Measurements from ENCODE around the gene TCHH.
A peak's percentile ranks its signal among the peaks of the same experiment; 100 is the strongest.
"Not testable (repeated sequence)": the region's sequence is repeated elsewhere in the genome, so short reads cannot be mapped to it uniquely, and the experiment has no call there.

TCHH gene

GRCh38 chr1:152112101-152112884, 3.0 kb downstream of the TCHH start:
- DNase-seq (ENCODE audit: low read depth): no peak

- DNase-seq (ENCODE audit: low read depth): peak; percentile 54
Observed at GRCh38 chr1:152111515-152111968, 3.7 kb downstream of the TCHH start.

DNA sequence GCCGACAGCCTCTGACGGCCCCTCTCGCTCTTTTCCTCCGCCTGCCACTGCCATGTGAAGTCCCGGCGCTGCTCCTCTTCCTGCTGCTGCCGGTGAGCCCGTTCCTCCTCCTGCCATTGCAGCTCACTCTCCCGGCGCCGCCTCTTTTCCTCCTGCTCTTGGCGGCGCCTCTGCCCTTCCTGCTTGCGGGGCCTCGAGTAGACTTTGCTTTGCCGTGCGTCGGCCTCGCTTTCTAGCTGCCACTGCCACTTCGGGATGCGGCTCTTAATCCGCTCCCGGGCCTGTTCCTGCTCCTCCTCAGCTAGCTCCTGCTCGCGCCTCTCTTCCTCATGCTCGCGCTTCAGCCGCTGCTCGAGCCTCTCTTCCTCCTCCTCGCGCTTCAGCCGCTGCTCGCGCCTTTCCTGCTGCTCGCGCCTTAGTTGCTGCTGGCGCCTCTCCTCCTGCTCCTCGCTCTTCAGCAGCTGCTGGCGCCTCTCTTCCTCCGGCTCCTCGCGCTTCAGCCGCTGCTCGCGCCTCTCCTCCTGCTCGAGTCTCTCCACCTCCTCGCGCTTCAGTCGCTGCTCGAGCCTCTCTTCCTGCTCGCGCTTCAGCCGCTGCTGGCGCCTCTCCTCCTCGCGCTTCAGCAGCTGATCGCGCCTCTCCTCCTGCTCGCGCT, 4.3 kb downstream of the TCHH start:
- no peak for DNase-seq (ENCODE audit: low read depth)

GRCh38 chr1:152110365-152110859, 4.8 kb downstream of the TCHH start:
- no peak for DNase-seq (ENCODE audit: low read depth)

DNA sequence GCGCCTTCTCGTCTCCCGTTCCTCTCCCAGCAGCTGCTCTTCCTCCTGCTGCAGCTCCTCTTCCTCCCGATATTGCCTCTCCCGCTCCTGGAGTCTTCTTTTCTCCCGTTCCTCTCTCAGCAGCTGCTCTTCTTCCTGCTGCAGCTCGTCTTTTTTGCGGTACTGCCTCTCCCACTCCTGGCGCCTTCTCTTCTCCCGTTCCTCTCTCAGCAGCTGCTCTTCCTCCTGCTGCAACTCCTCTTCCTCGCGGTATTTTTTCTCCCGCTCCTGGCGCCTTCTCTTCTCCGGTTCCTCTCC, 5.3 kb downstream of the TCHH start:
- DNase-seq (ENCODE audit: low read depth): no peak

- no peak for DNase-seq (ENCODE audit: low read depth)
Observed at GRCh38 chr1:152109231-152109997, 5.8 kb downstream of the TCHH start.

DNA sequence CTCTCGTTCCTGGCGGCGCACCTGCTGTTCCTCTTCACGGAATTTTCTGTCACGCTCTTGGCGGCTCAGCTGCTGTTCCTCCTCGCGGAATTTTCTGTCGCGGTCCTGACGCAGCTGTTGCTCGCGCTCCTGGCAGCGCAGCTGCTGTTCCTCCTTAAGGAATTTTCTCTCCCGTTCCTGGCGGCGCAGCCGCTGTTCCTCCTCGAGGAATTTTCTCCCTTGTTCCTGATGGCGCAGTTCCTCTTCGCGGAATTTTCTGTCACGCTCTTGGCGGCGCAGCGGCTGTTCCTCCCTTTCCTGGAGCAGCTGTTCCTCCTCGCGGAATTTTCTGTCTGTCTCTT, 6.4 kb downstream of the TCHH start:
- no peak for DNase-seq (ENCODE audit: low read depth)

GRCh38 chr1:152107984-152108881, 7.0 kb downstream of the TCHH start:
- no peak for DNase-seq (ENCODE audit: low read depth)

GRCh38 chr1:152107031-152107983, 7.9 kb downstream of the TCHH start:
- no peak for DNase-seq (ENCODE audit: low read depth)

DNA sequence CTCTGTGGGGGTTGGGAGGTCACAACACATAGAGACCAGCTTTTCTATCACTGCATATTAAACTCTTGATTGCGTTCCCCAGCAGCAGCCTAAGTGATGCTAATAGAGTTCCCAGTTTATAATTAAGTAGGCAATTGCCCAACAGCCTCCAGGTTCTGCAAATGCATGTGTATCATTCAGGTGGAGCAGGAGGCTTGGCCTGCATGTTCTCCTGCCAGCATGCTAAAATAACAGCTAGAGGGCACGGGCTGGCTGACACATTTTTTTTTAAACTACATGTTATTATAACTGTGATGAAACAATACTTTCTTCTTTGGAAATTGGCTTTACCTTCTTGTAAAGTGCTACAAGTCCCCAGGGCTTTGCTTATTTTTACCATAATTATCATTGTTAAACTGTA, 10.4 kb downstream of the TCHH start:
- DNase-seq (ENCODE audit: low read depth): no peak

DNA sequence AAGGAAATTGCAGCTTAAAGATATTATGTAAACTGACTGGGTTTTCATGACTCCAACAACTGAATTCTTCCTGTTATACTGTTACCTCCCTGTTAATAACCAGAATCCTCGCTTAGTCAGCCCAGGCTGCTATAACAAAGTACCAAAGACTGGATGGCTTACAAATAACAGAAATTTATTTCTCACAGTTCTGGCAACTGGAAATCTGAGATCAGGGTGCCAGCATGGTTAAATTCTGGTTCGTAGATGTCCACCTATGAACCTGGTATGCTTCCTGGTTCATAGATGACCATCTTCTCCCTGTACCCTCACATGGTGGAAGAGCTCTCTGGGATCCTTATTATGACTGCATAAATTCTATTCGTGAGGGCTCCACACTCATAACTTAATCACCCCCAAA, 18.3 kb downstream of the TCHH start:
- DNase-seq (ENCODE audit: low read depth): no peak

DNA sequence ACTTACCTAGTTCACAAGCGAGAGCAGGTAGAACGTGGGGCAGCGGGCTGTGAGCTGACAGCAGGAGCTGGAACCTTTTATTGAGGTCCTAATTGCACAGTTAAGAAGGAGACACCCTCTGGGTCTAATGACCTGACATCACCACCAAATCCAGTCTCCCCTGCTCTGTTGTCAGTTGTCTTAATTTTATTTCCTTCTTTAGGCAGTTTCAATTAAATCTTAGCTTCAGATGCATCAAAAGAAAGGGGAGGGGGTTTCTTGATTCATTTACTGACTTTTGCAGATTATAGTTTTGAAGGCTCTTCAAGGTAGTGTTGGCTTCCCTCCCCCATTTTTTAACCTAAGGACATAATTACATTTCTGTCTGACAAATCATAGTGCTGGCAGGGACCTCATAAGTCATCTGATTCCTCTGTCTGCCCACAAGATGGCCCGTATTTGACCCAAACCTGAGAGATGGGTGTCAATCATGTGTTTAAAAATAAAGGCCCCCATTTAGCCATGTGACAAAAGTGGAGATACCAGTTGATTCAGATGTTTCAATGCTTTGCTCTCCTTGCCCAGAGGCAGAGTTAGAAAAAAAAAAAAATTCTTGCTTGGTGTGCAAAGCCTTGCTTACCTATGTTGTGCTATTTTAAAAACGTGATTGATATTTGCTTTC, 26.1 kb downstream of the TCHH start, which contains the start of gene TCHHL1:
Gene TCHHL1 (minus strand): TSS at position 51 of the 661 bp plus-strand sequence. CDS start 921 bp downstream, outside the sequence.
- no peak for DNase-seq (ENCODE audit: low read depth)

GRCh38 chr1:152086760-152087159, 28.5 kb downstream of the TCHH start:
- DNase-seq (ENCODE audit: low read depth): no peak

- DNase-seq (ENCODE audit: low read depth): no peak
Observed at GRCh38 chr1:152084853-152085252, 30.4 kb downstream of the TCHH start.

- not testable (repeated sequence) for DNase-seq (ENCODE audit: low read depth)
Observed at GRCh38 chr1:152081026-152081425, 34.2 kb downstream of the TCHH start.

GRCh38 chr1:152080494-152080893, 34.8 kb downstream of the TCHH start:
- not testable (repeated sequence) for DNase-seq (ENCODE audit: low read depth)

GRCh38 chr1:152078831-152079441, 36.3 kb downstream of the TCHH start:
- no peak for DNase-seq (ENCODE audit: low read depth)

DNA sequence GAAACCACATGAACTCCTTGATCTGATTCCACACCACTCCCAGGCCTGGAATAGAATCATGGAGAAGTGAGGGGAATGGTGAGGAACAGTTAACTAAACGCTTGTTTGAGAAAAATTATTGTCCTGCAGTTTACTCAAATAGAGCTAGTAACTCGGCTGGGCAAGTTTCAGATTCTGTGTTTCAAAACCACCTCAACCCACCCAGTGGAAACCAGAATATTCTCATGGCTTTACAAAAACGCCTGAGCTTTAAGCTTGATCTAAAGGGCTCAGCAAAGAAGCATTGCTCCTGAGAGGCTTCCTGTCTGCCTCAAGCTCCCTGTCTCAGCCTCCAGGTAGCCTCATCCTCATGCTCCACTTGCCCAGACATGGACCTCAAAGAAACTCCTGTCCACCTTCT, 42.9 kb downstream of the TCHH start:
- no peak for DNase-seq (ENCODE audit: low read depth)

- DNase-seq (ENCODE audit: low read depth): no peak
Observed at GRCh38 chr1:152071123-152071522, 44.1 kb downstream of the TCHH start.

- no peak for DNase-seq (ENCODE audit: low read depth)
Observed at GRCh38 chr1:152067929-152068328, 47.3 kb downstream of the TCHH start.

Measured in HS-5 (cell line).